ENCODE measurements around the gene TFF2.

The TFF2 gene

GRCh38 chr21:42296501-42296900 lies 54.3 kb downstream of the TFF2 start:
- Histone ChIP-seq H2BK120ac (ENCODE audit: low read depth, low read length) (no peak overlapping the region), H3K18ac (ENCODE audit: low read length) (no peak overlapping the region), H3K4ac (ENCODE audit: low read depth, low read length) (no peak overlapping the region), H3K4me1 (ENCODE audit: control insufficient read depth, low read depth, low read length) (peaks cover 4% of the 10 kb centered on the region), H3K9ac (ENCODE audit: low read length) (no peak overlapping the region), H2AK5ac (ENCODE audit: low read length) (no peak overlapping the region), H3K4me2 (ENCODE audit: low read length) (no peak overlapping the region), H3K79me2 (ENCODE audit: control insufficient read depth, insufficient read depth, low read length) (no peaks in the 10 kb centered on the region), H4K5ac (ENCODE audit: low read length) (no peak overlapping the region), H3K79me1 (ENCODE audit: low read length) (no peaks in the 10 kb centered on the region), H4K8ac (ENCODE audit: low read depth, low read length) (no peak overlapping the region), H3K27me3 (ENCODE audit: insufficient read depth, low read length, poor library complexity) (no peaks in the 10 kb centered on the region), H3K56ac (ENCODE audit: low read length) (no peak overlapping the region), H3K36me3 (ENCODE audit: control insufficient read depth, insufficient read depth, low read length) (no peaks in the 10 kb centered on the region), H3K23ac (ENCODE audit: low read length) (no peak overlapping the region), H3K27ac (ENCODE audit: low read depth, low read length) (no peak overlapping the region), H3K4me3 (ENCODE audit: low read length) (no peak overlapping the region), H2BK5ac (ENCODE audit: low read length) (no peak overlapping the region), H2BK15ac (replicated peaks; ENCODE audit: low read depth) (no peak overlapping the region)
- no peak for DNase-seq
- no CpG with 5 or more reads among the region's 7 CpGs for WGBS (ENCODE audit: extremely low coverage, insufficient coverage, low lambda C conversion rate)
